Caco-2 (cell line): ENCODE data around the gene NSMF. TPM values are rescaled to one million over a fixed set of nuclear protein-coding genes. Genes with fewer than 3 reads are reported as not detected.

ENCODE experiments used
- BruUV-seq: library from RNA; stranded (reverse); fragments of 400-500 nt; replicated peaks from 2 replicates; lab custom pipeline; 2021; lab: Mats Ljungman, UMichigan
- CTCF ChIA-PET: fragments of 300-600 bp; sonication (Branson Sonifier 250); formaldehyde crosslinking; loops from one replicate; lab custom pipeline; 2022; ENCODE audit warnings: antibody characterized with exemption; lab: Charles Lee
- POLR2A ChIA-PET: fragments of 300-600 bp; sonication (Branson Sonifier 250); formaldehyde crosslinking; loops from one replicate; lab custom pipeline; 2022; ENCODE audit warnings: antibody characterized with exemption; lab: Charles Lee
- DNase-seq, 2 experiments: peaks; one replicate each; pipeline versions ENCODE4 v3.0.0 to v3.0.0-alpha.2; 2020 to 2022
- H3K27me3 ChIP-seq: replicated peaks from 2 replicates; pipeline ENCODE4 v1.6.0; 2011; ENCODE audit warnings: low read length; ENCODE audit not compliant: control insufficient read depth, insufficient read depth
- H3K36me3 ChIP-seq: 2 replicates; pipeline ENCODE4 v1.5.1; 2011; ENCODE audit warnings: low read length; ENCODE audit not compliant: control insufficient read depth, insufficient read depth
- H3K4me1 ChIP-seq: fragments of 250-450 bp; sonication (Bioruptor Pico); 2 replicates; pipeline ENCODE4 v1.5.1; 2020; ENCODE audit warnings: mild to moderate bottlenecking
- H3K4me3 ChIP-seq: 2 replicates; pipeline ENCODE4 v1.5.1; 2011; ENCODE audit warnings: low read depth, mild to moderate bottlenecking, control low read depth, low read length
- H3K9me3 ChIP-seq: fragments of 250-450 bp; sonication (Bioruptor Pico); 2 replicates; pipeline ENCODE4 v1.5.1; 2020; ENCODE audit warnings: mild to moderate bottlenecking, moderate library complexity
- H3K27ac Mint-ChIP-seq: one replicate; pipeline ENCODE4 v1.8.0; 2022; ENCODE audit warnings: mixed read lengths; ENCODE audit not compliant: unreplicated experiment
- H3K27me3 Mint-ChIP-seq: one replicate; pipeline ENCODE4 v1.8.0; 2022; ENCODE audit warnings: mixed read lengths; ENCODE audit not compliant: insufficient read depth, unreplicated experiment
- H3K36me3 Mint-ChIP-seq: one replicate; pipeline ENCODE4 v1.8.0; 2022; ENCODE audit warnings: mild to moderate bottlenecking, mixed read lengths; ENCODE audit not compliant: insufficient read depth, unreplicated experiment
- H3K4me1 Mint-ChIP-seq: one replicate; pipeline ENCODE4 v1.8.0; 2022; ENCODE audit warnings: low read depth, mixed read lengths; ENCODE audit not compliant: unreplicated experiment
- H3K4me3 Mint-ChIP-seq: one replicate; pipeline ENCODE4 v1.8.0; 2022; ENCODE audit warnings: mild to moderate bottlenecking, moderate library complexity, mixed read lengths; ENCODE audit not compliant: unreplicated experiment
- H3K9me3 Mint-ChIP-seq: one replicate; pipeline ENCODE4 v1.8.0; 2022; ENCODE audit warnings: mixed read lengths; ENCODE audit not compliant: unreplicated experiment
- CTCF ChIP-seq, 2 experiments: fragments of 200-600 bp in 1 of 2; IDR thresholded peaks; 1 replicate in 1 of 2; 2 replicates in 1 of 2; pipeline versions ENCODE4 v1.5.1 to v1.8.0; 2011 to 2022; ENCODE audit warnings: antibody characterized with exemption in 1 of 2, control low read depth in 1 of 2, inconsistent platforms in 1 of 2, low read depth in 1 of 2, low read length in 1 of 2, mild to moderate bottlenecking in 1 of 2, moderate library complexity in 1 of 2; ENCODE audit not compliant: insufficient read depth in 1 of 2, severe bottlenecking in 1 of 2, unreplicated experiment in 1 of 2
- intact Hi-C: fragments of 100-400 bp; cut with micrococcal nuclease; formaldehyde crosslinking; loops from one replicate; pipeline ENCODE4 v1.10.0; 2022; ENCODE audit not compliant: unreplicated experiment
- total RNA-seq: library from RNA; stranded (reverse); gene quantifications from 2 replicates; pipeline ENCODE4 v1.2.3, GENCODE V29; 2022

The NSMF gene
- total RNA-seq, 1 experiment from 2014 or later = 67.6 TPM

- intact Hi-C loops = no loop called here
- H3K9me3 Mint-ChIP-seq = no peaks in the 10 kb centered on the region
- DNase-seq = no peak
- no peaks in the 10 kb centered on the region for H3K27me3 ChIP-seq
- CTCF ChIA-PET = interaction anchor here (0.6 kb wide), 1 partner anchor 151 kb away, joined by 7 read pairs; no protein-coding TSS in a partner anchor
- H3K27me3 Mint-ChIP-seq = no peaks in the 10 kb centered on the region
- no peak for TF ChIP-seq CTCF (IDR thresholded peaks at IDR 0.05; ENCODE audit: insufficient read depth in 1 of 2, low read depth in 1 of 2, low read length in 1 of 2, severe bottlenecking in 1 of 2, unreplicated experiment in 1 of 2)
- no peaks in the 10 kb centered on the region for H3K4me1 Mint-ChIP-seq
- peaks cover 11% of the 10 kb centered on the region for H3K4me1 ChIP-seq
- BruUV-seq = no TSS peak
- no peak overlapping the region for H3K4me3 ChIP-seq
- no peak overlapping the region for H3K27ac Mint-ChIP-seq
- no peaks in the 10 kb centered on the region for H3K9me3 ChIP-seq
- no peaks in the 10 kb centered on the region for H3K36me3 ChIP-seq
- peaks cover 22% of the 10 kb centered on the region for H3K36me3 Mint-ChIP-seq
- POLR2A ChIA-PET = no interaction called here
- H3K4me3 Mint-ChIP-seq = no peak overlapping the region
Measured at GRCh38 chr9:137433916-137434431, 25.2 kb downstream of the NSMF start.

GRCh38 chr9:137433349-137433915 lies 25.7 kb downstream of the NSMF start:
- H3K27me3 Mint-ChIP-seq = no peaks in the 10 kb centered on the region
- BruUV-seq = no TSS peak

More at GRCh38 chr9:137433349-137433915, 25.7 kb downstream of the NSMF start:
- no peak for DNase-seq
- Histone ChIP-seq H3K4me1 (peaks cover 11% of the 10 kb centered on the region), H3K9me3 (no peaks in the 10 kb centered on the region), H3K27me3 (no peaks in the 10 kb centered on the region), H3K4me3 (no peak overlapping the region), H3K36me3 (no peaks in the 10 kb centered on the region)
- ChIA-PET POLR2A (no interaction called here), CTCF (interaction anchor here (0.6 kb wide), 1 partner anchor 152 kb away, joined by 7 read pairs; no protein-coding TSS in a partner anchor)
- H3K4me3 Mint-ChIP-seq = no peak overlapping the region
- intact Hi-C loops = no loop called here
- no peak for TF ChIP-seq CTCF (IDR thresholded peaks at IDR 0.05; ENCODE audit: insufficient read depth in 1 of 2, low read depth in 1 of 2, low read length in 1 of 2, severe bottlenecking in 1 of 2, unreplicated experiment in 1 of 2)
- no peaks in the 10 kb centered on the region for H3K9me3 Mint-ChIP-seq
- H3K27ac Mint-ChIP-seq = no peak overlapping the region
- H3K4me1 Mint-ChIP-seq = no peaks in the 10 kb centered on the region
- peaks cover 19% of the 10 kb centered on the region for H3K36me3 Mint-ChIP-seq
